IMR-90 (cell line): Measurements from ENCODE around the gene PFKL. TPM values are rescaled to one million over a fixed set of nuclear protein-coding genes. Genes with fewer than 3 reads are reported as not detected.

ENCODE experiments used
- ATAC-seq: fragments of 200-7000 bp; cut with Tn5 transposase; 2 replicates; pipeline ENCODE4 v1.9.1; 2020; ENCODE audit warnings: low read depth, mild to moderate bottlenecking, moderate library complexity
- BruUV-seq: library from RNA; stranded (reverse); fragments of 400-500 nt; replicated peaks from 2 replicates; lab custom pipeline; 2021; lab: Mats Ljungman, UMichigan
- CTCF ChIA-PET: fragments of 300-600 bp; formaldehyde crosslinking; extraction: SDS; loops from one replicate; lab custom pipeline; 2021; ENCODE audit warnings: antibody characterized with exemption; lab: Yijun Ruan, JAX
- POLR2A ChIA-PET: fragments of 300-600 bp; sonication (Branson Sonifier 250); formaldehyde crosslinking; loops from one replicate; lab custom pipeline; 2022; ENCODE audit warnings: antibody characterized with exemption; ENCODE audit not compliant: unreplicated experiment; lab: Charles Lee
- DNase-seq: peaks from one replicate; pipeline ENCODE4 v3.0.0; 2013
- H2AFZ ChIP-seq: replicated peaks from 2 replicates; pipeline ENCODE3; 2013; ENCODE audit warnings: low read length, mild to moderate bottlenecking; ENCODE audit not compliant: poor library complexity
- H2AK5ac ChIP-seq: 2 replicates; pipeline ENCODE4 v1.6.1; 2013; ENCODE audit warnings: low read depth, low read length, inconsistent platforms
- H2AK9ac ChIP-seq: replicated peaks from 2 replicates; pipeline ENCODE3; 2013; ENCODE audit warnings: mild to moderate bottlenecking, low read depth, low read length, moderate library complexity; ENCODE audit not compliant: poor library complexity
- H2BK120ac ChIP-seq: 2 replicates; pipeline ENCODE4 v1.6.1; 2013; ENCODE audit warnings: low read depth, low read length, inconsistent platforms
- H2BK15ac ChIP-seq: 3 replicates; pipeline ENCODE4 v1.6.1; 2013; ENCODE audit warnings: low read depth, low read length, inconsistent platforms
- H2BK20ac ChIP-seq: 2 replicates; pipeline ENCODE4 v1.6.1; 2013; ENCODE audit warnings: low read depth, mild to moderate bottlenecking, inconsistent platforms, low read length, moderate library complexity
- H2BK5ac ChIP-seq: 2 replicates; pipeline ENCODE4 v1.6.1; 2013; ENCODE audit warnings: mild to moderate bottlenecking, low read depth, low read length, inconsistent platforms; ENCODE audit not compliant: poor library complexity, severe bottlenecking
- H3K14ac ChIP-seq: replicated peaks from 2 replicates; pipeline ENCODE4 v1.6.1; 2013; ENCODE audit warnings: low read depth, low read length, inconsistent platforms
- H3K18ac ChIP-seq: 2 replicates; pipeline ENCODE4 v1.6.1; 2013; ENCODE audit warnings: low read depth, low read length, control low read depth
- H3K23ac ChIP-seq: 2 replicates; pipeline ENCODE4 v1.6.1; 2013; ENCODE audit warnings: low read depth, low read length, inconsistent platforms
- H3K27ac ChIP-seq: 2 replicates; pipeline ENCODE4 v1.5.1; 2013; ENCODE audit warnings: mild to moderate bottlenecking, control low read depth, low read length; ENCODE audit not compliant: insufficient read depth
- H3K27me3 ChIP-seq: 2 replicates; pipeline ENCODE4 v1.6.1; 2013; ENCODE audit warnings: low read length; ENCODE audit not compliant: control insufficient read depth, insufficient read depth
- H3K36me3 ChIP-seq: 2 replicates; pipeline ENCODE4 v1.6.1; 2013; ENCODE audit warnings: low read length, mixed read lengths; ENCODE audit not compliant: control insufficient read depth, insufficient read depth
- H3K4ac ChIP-seq: 2 replicates; pipeline ENCODE4 v1.6.1; 2013; ENCODE audit warnings: low read depth, low read length, inconsistent platforms
- H3K4me1 ChIP-seq: 2 replicates; pipeline ENCODE4 v1.6.1; 2013; ENCODE audit warnings: low read length, mixed read lengths; ENCODE audit not compliant: control insufficient read depth, insufficient read depth
- H3K4me2 ChIP-seq: 2 replicates; pipeline ENCODE4 v1.6.1; 2013; ENCODE audit warnings: low read depth, mild to moderate bottlenecking, control low read depth, low read length, moderate library complexity
- H3K4me3 ChIP-seq: 2 replicates; pipeline ENCODE4 v1.5.1; 2013; ENCODE audit warnings: low read depth, mild to moderate bottlenecking, control low read depth, low read length, moderate library complexity; ENCODE audit not compliant: insufficient read depth
- H3K56ac ChIP-seq: 2 replicates; pipeline ENCODE4 v1.6.1; 2013; ENCODE audit warnings: low read length, inconsistent platforms; ENCODE audit not compliant: insufficient read depth; ENCODE audit errors: extremely low read depth
- H3K79me1 ChIP-seq, 2 experiments: 2 replicates each; pipeline ENCODE4 v1.6.1; 2013; ENCODE audit warnings: low read length in 2 of 2, inconsistent platforms in 1 of 2, low read depth in 1 of 2
- H3K9ac ChIP-seq: 2 replicates; pipeline ENCODE4 v1.6.1; 2013; ENCODE audit warnings: low read depth, low read length, control low read depth
- H3K9me1 ChIP-seq: 2 replicates; pipeline ENCODE4 v1.6.1; 2013; ENCODE audit warnings: low read length, inconsistent platforms; ENCODE audit not compliant: insufficient read depth
- H3K9me3 ChIP-seq: 2 replicates; pipeline ENCODE4 v1.6.1; 2013; ENCODE audit warnings: low read length; ENCODE audit not compliant: control insufficient read depth, insufficient read depth
- H4K20me1 ChIP-seq: 2 replicates; pipeline ENCODE4 v1.6.1; 2013; ENCODE audit warnings: low read length, inconsistent platforms; ENCODE audit not compliant: insufficient read depth
- H4K5ac ChIP-seq: 2 replicates; pipeline ENCODE4 v1.6.1; 2013; ENCODE audit warnings: mild to moderate bottlenecking, low read depth, low read length, control low read depth
- H4K8ac ChIP-seq, 2 experiments: 2 replicates each; pipeline ENCODE4 v1.6.1; 2013; ENCODE audit warnings: low read depth in 2 of 2, low read length in 2 of 2, control low read depth in 1 of 2, inconsistent platforms in 1 of 2
- H4K91ac ChIP-seq: 2 replicates; pipeline ENCODE4 v1.6.1; 2013; ENCODE audit warnings: low read depth, low read length, inconsistent platforms; ENCODE audit not compliant: insufficient read depth
- BHLHE40 ChIP-seq: fragments of 150-350 bp; IDR thresholded peaks from 2 replicates; pipeline ENCODE4 v1.6.1; 2016; ENCODE audit warnings: mild to moderate bottlenecking, low read depth, low read length
- CEBPB ChIP-seq: IDR thresholded peaks from 2 replicates; pipeline ENCODE4 v1.6.1; 2012; ENCODE audit warnings: low read depth, low read length, improper control_type of control experiment
- CHD1 ChIP-seq: IDR thresholded peaks from 2 replicates; pipeline ENCODE4 v1.6.1; 2012; ENCODE audit warnings: low read depth, low read length, improper control_type of control experiment
- CTCF ChIP-seq: conservative IDR thresholded peaks from 2 replicates; pipeline ENCODE4 v1.5.1; 2012; ENCODE audit warnings: mild to moderate bottlenecking, low read depth, low read length, improper control_type of control experiment
- ELK1 ChIP-seq: fragments of 150-350 bp; IDR thresholded peaks from 2 replicates; pipeline ENCODE4 v1.6.1; 2016; ENCODE audit warnings: low read depth, mild to moderate bottlenecking, low read length, moderate library complexity, borderline replicate concordance
- MAFK ChIP-seq: IDR thresholded peaks from 2 replicates; pipeline ENCODE4 v1.6.1; 2012; ENCODE audit warnings: low read depth, low read length, improper control_type of control experiment
- MAZ ChIP-seq: IDR thresholded peaks from 2 replicates; pipeline ENCODE4 v1.6.1; 2012; ENCODE audit warnings: low read depth, mild to moderate bottlenecking, low read length, improper control_type of control experiment, moderate library complexity, borderline replicate concordance
- MXI1 ChIP-seq: IDR thresholded peaks from 2 replicates; pipeline ENCODE4 v1.6.1; 2012; ENCODE audit warnings: low read depth, mild to moderate bottlenecking, low read length, moderate library complexity, borderline replicate concordance
- NFE2L2 ChIP-seq: fragments of 150-350 bp; IDR thresholded peaks from 2 replicates; pipeline ENCODE4 v1.6.1; 2016; ENCODE audit warnings: low read depth, mild to moderate bottlenecking, low read length
- POLR2A ChIP-seq: IDR thresholded peaks from 2 replicates; pipeline ENCODE4 v1.6.1; 2012; ENCODE audit warnings: mild to moderate bottlenecking, low read depth, low read length
- WGBS, 2 experiments: methylation state at CpG; one replicate each; pipeline versions ENCODE4 v1.1.5 to v1.1.7; 2013; ENCODE audit warnings: missing lambda C conversion rate in 2 of 2; ENCODE audit not compliant: insufficient read length in 1 of 2; ENCODE audit errors: extremely low coverage in 2 of 2; 5-methylcytosine and 5-hydroxymethylcytosine counted together
- dilution Hi-C: fragments of 300-500 bp; cut with HindIII; formaldehyde crosslinking; loops from one replicate; pipeline ENCODE4 v1.14.3; 2018; ENCODE audit warnings: low sequenced_read_pairs; ENCODE audit not compliant: unreplicated experiment
- in situ Hi-C: fragments of 300-500 bp; cut with MboI; formaldehyde crosslinking; loops from 3 replicates; pipeline ENCODE4 v1.14.3; 2019; ENCODE audit warnings: low sequenced_read_pairs, inconsistent platforms, mixed read lengths
- intact Hi-C: fragments of 100-400 bp; cut with micrococcal nuclease; formaldehyde crosslinking; loops from 2 replicates; pipeline ENCODE4 v1.10.0; 2022
- polyA plus RNA-seq, 3 experiments: library from polyadenylated mRNA; depleted of rRNA; stranded (reverse); fragments of >200 nt; gene quantifications; 2 replicates each; pipeline ENCODE4 v1.2.3, GENCODE V29; 2012; ENCODE audit warnings: low replicate concordance in 1 of 3
- total RNA-seq: library from RNA; depleted of rRNA; stranded (reverse); fragments of >200 nt; gene quantifications from 2 replicates; pipeline ENCODE4 v1.2.3, GENCODE V29; 2012
- TF ChIP-seq, protein P1 (sequence below): fragments of 150-350 bp; IDR thresholded peaks from 2 replicates; pipeline ENCODE4 v1.6.1; 2017; ENCODE audit warnings: mild to moderate bottlenecking, antibody characterized with exemption, low read length, low read depth

PFKL gene
- total and polyA plus RNA-seq, 2 of the 4 experiments (the other 2 are of a cell fraction), result 103 to 126 TPM

GRCh38 chr21:44312089-44312488, 12.2 kb downstream of the PFKL start:
- Histone ChIP-seq H3K4me1 (peaks cover 5% of the 10 kb centered on the region; the same call in 1 of the 2 replicates), H3K27me3 (no peaks in the 10 kb centered on the region), H4K8ac (no peak overlapping the region), H3K56ac (no peak overlapping the region), H3K9ac (no peak overlapping the region), H3K14ac (no peak overlapping the region), H3K27ac (no peak overlapping the region), H3K9me1 (peaks cover 5% of the 10 kb centered on the region; the same call in 1 of the 2 replicates), H3K79me1 (peaks cover 7 to 20% of the 10 kb centered on the region in 2 experiments; a peak in 3 of 4 replicates), H4K91ac (no peak overlapping the region), H3K23ac (no peak overlapping the region), H4K5ac (no peak overlapping the region), H2AK9ac (peak overlapping the region; percentile 72), H2AK5ac (no peak overlapping the region), H2BK120ac (no peak overlapping the region), H4K20me1 (peaks cover 21% of the 10 kb centered on the region), H3K18ac (no peak overlapping the region), H2BK5ac (no peak overlapping the region), H2BK20ac (no peak overlapping the region), H3K9me3 (no peaks in the 10 kb centered on the region), H2AFZ (no peak overlapping the region), H3K4me2 (no peak overlapping the region), H3K4ac (no peak overlapping the region), H3K4me3 (no peak overlapping the region), H2BK15ac (no peak overlapping the region), H3K36me3 (peaks cover 70% of the 10 kb centered on the region)
- BruUV-seq, result no TSS peak
- dilution Hi-C loops, result no loop called here
- TF ChIP-seq, protein P1, sequence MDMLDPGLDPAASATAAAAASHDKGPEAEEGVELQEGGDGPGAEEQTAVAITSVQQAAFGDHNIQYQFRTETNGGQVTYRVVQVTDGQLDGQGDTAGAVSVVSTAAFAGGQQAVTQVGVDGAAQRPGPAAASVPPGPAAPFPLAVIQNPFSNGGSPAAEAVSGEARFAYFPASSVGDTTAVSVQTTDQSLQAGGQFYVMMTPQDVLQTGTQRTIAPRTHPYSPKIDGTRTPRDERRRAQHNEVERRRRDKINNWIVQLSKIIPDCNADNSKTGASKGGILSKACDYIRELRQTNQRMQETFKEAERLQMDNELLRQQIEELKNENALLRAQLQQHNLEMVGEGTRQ, result no peak
- no peak for TF ChIP-seq CTCF
- no peak for TF ChIP-seq NFE2L2
- TF ChIP-seq ELK1, result no peak
- no peak for TF ChIP-seq MXI1
- no peak for TF ChIP-seq BHLHE40
- no peak for TF ChIP-seq MAZ
- TF ChIP-seq MAFK, result no peak
- TF ChIP-seq CHD1, result no peak
- TF ChIP-seq POLR2A, result no peak
- no peak for TF ChIP-seq CEBPB
- 85% methylated on average over 10 of the region's 22 CpGs; no CpG with 5 or more reads in 1 of the 2 experiments for WGBS, 2 experiments
- intact Hi-C loops, result no loop called here
- ChIA-PET CTCF (no interaction called here), POLR2A (no interaction called here)
- no peak for ATAC-seq
- no peak for DNase-seq
- in situ Hi-C loops, result no loop called here
